ENCODE results near the gene PEAK1. TPM values are rescaled to one million over a fixed set of nuclear protein-coding genes. Genes with fewer than 3 reads are reported as not detected.

The PEAK1 gene
- total RNA-seq, 1 donor from 2014 or later: 10.2 TPM

- Histone ChIP-seq H3K4me3 (ENCODE audit: low read depth, low read length) (no peak overlapping the region), H3K36me3 (ENCODE audit: control insufficient read depth, insufficient read depth, low read length) (no peaks in the 10 kb centered on the region), H3K27me3 (ENCODE audit: control insufficient read depth, insufficient read depth, low read length) (no peaks in the 10 kb centered on the region)
- DNase-seq (ENCODE audit: low read depth): no peak
- no peak for TF ChIP-seq CTCF (IDR thresholded peaks at IDR 0.05; ENCODE audit: insufficient read depth, low read length, poor library complexity, severe bottlenecking)
These were observed 359.4 kb downstream of the PEAK1 start for GRCh38 chr15:77060546-77060945.

DNA sequence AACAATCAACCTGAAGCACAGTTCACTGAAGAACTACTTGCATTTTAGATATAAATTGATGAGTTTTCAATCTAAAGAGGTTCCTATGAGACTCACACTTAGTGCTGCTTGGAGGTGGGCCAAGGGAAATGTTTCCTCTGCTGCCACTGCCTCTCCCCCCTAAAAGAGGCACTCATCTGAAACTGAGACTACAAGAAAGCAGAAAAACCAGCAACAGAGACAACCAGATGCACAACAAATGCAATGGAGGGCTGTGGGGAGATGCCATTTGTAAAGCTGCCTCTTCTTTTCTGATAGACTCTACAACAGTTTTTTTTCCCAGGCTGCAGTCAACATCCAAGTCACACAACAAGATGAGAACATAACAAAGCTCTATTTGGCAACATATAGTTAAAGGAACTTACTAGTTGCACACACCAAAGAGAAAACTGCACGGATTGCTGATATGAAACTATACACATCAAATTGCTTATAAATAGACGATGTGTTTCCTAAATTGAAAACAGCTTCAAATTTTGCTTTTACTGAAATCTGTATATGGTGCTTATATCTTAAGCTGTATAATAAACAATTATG is 360.0 kb downstream of the PEAK1 start:
- TF ChIP-seq CTCF (IDR thresholded peaks at IDR 0.05; ENCODE audit: insufficient read depth, low read length, poor library complexity, severe bottlenecking): no peak
- Histone ChIP-seq H3K27me3 (ENCODE audit: control insufficient read depth, insufficient read depth, low read length) (no peaks in the 10 kb centered on the region), H3K4me3 (ENCODE audit: low read depth, low read length) (no peak overlapping the region), H3K36me3 (ENCODE audit: control insufficient read depth, insufficient read depth, low read length) (no peaks in the 10 kb centered on the region)
- DNase-seq (ENCODE audit: low read depth): no peak

GRCh38 chr15:77058468-77058867 is 361.4 kb downstream of the PEAK1 start:
- TF ChIP-seq CTCF (IDR thresholded peaks at IDR 0.05; ENCODE audit: insufficient read depth, low read length, poor library complexity, severe bottlenecking): no peak
- Histone ChIP-seq H3K4me3 (ENCODE audit: low read depth, low read length) (no peak overlapping the region), H3K36me3 (ENCODE audit: control insufficient read depth, insufficient read depth, low read length) (no peaks in the 10 kb centered on the region), H3K27me3 (ENCODE audit: control insufficient read depth, insufficient read depth, low read length) (no peaks in the 10 kb centered on the region)
- DNase-seq (ENCODE audit: low read depth): no peak

DNA sequence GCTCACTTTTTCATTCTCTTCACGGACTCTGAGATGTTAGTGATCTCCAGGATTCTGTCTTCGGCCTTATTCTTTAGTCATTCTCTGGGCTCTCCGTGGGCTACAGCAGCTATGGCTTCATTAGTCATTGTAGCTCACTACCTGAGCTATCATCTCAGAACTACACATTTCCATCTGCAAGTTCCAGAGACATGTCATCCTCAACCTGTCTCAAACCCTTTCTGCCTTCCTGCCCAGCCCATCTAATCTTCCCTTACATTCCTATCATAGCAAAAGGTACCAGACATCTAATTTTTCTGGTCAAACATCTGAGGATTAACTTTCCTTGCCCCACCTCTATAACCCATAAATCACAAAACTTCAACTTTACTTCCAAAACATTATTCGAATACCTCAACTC is 362.2 kb downstream of the PEAK1 start:
- H3K4me3 ChIP-seq (ENCODE audit: low read depth, low read length): no peak overlapping the region
- no peaks in the 10 kb centered on the region for H3K36me3 ChIP-seq (ENCODE audit: control insufficient read depth, insufficient read depth, low read length)
- DNase-seq (ENCODE audit: low read depth): no peak
- H3K27me3 ChIP-seq (ENCODE audit: control insufficient read depth, insufficient read depth, low read length): no peaks in the 10 kb centered on the region
- no peak for TF ChIP-seq CTCF (IDR thresholded peaks at IDR 0.05; ENCODE audit: insufficient read depth, low read length, poor library complexity, severe bottlenecking)

DNA sequence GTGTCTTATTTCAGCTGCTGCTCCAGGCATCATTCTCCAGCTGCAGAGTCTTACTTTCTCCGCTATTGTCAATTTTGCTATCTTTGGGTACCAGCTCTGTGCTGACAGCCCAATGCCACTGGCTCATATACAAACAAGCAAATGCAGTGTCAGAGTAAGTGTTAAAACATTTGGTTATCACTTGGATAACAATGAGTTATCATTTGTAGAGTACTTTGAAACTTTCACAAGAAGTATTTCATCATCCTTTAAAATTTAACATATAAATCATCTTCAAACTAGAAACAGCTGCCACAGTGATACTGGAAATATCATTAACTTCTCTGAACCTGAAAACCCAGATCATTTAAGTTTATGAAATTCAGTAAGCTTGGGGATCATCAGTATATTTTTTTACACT is 362.8 kb downstream of the PEAK1 start:
- TF ChIP-seq CTCF (IDR thresholded peaks at IDR 0.05; ENCODE audit: insufficient read depth, low read length, poor library complexity, severe bottlenecking): no peak
- no peaks in the 10 kb centered on the region for H3K36me3 ChIP-seq (ENCODE audit: control insufficient read depth, insufficient read depth, low read length)
- H3K27me3 ChIP-seq (ENCODE audit: control insufficient read depth, insufficient read depth, low read length): no peaks in the 10 kb centered on the region
- DNase-seq (ENCODE audit: low read depth): no peak
- H3K4me3 ChIP-seq (ENCODE audit: low read depth, low read length): no peak overlapping the region

DNA sequence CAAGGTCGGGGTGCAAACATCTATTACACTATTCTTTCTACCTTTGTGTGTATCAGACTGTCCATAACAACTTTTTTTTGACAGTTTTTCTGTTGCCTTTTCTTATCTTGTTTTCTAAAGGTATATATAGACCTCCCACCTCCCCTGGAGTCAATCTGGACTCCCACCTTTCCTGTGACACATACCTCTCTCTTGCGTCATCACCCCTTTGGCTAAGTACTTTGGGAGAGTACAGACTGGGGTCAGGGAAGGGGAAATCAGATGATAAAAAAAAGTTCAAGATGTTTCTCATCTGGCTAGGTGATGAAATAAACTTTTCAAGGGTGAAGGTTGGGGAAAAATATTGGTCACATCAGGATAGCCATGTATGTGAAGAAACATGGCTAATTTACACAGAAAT is 366.2 kb downstream of the PEAK1 start:
- DNase-seq (ENCODE audit: low read depth): no peak
- Histone ChIP-seq H3K4me3 (ENCODE audit: low read depth, low read length) (no peak overlapping the region), H3K36me3 (ENCODE audit: control insufficient read depth, insufficient read depth, low read length) (no peaks in the 10 kb centered on the region), H3K27me3 (ENCODE audit: control insufficient read depth, insufficient read depth, low read length) (no peaks in the 10 kb centered on the region)
- TF ChIP-seq CTCF (IDR thresholded peaks at IDR 0.05; ENCODE audit: insufficient read depth, low read length, poor library complexity, severe bottlenecking): no peak

All from kidney epithelial cell (primary cell).